ENCODE data around the gene RABGAP1L. TPM values are rescaled to one million over a fixed set of nuclear protein-coding genes. Genes with fewer than 3 reads are reported as not detected.

Gene RABGAP1L
- total and polyA plus RNA-seq, 2 of the 8 experiments (the other 6 are each of a cell fraction or from before 2014, with no cell fraction given), result 33.3 to 156 TPM

DNA sequence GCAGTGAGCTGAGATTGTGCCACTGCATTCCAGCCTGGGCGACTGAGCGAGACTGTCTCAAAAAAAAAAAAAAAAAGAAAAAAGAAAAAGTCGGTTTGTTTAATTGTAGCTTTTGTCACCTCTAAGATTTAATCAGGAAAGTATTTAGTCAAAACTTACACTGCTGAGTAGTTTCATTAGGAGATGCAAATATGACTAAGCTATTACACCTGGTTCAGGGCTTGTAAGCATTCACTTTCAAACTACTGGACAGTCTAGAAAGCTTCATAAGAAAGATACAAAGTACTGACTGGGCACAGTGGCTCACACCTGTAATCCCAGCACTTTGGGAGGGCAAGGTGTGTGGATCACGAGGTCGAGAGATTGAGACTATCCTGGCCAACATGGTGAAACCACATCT is 764.5 kb downstream of the RABGAP1L start:
- Histone ChIP-seq H3K23me2 (ENCODE audit: low read depth, low read length) (no peaks in the 10 kb centered on the region), H4K20me1 (replicated peaks in 1 of 2; ENCODE audit: control insufficient read depth in 1 of 2, insufficient read depth in 2 of 2, low read length in 2 of 2) (peaks cover 4% of the 10 kb centered on the region in 2 experiments), H2BK15ac (ENCODE audit: low read length) (no peak overlapping the region), H3K27ac (ENCODE audit: low read depth, low read length) (no peak overlapping the region), H2BK12ac (ENCODE audit: low read depth, low read length) (no peak overlapping the region), H3K9me3 (ENCODE audit: insufficient read depth in 2 of 2, low read depth in 1 of 2, low read length in 1 of 2) (no peaks in the 10 kb centered on the region; a peak in 1 of 4 replicates), H4K8ac (ENCODE audit: extremely low read depth, insufficient read depth, low read length) (no peak overlapping the region), H4K91ac (replicated peaks; ENCODE audit: insufficient read length, low read length) (no peak overlapping the region), H2BK120ac (replicated peaks; ENCODE audit: low read depth, low read length) (no peak overlapping the region), H3K79me2 (ENCODE audit: control insufficient read depth in 1 of 2, insufficient read depth in 2 of 2, low read length in 2 of 2) (peaks cover 0 to 96% of the 10 kb centered on the region in 2 experiments; a peak in 3 of 4 replicates), H3K4me2 (ENCODE audit: insufficient read depth in 1 of 2, low read depth in 2 of 2, low read length in 2 of 2) (no peak overlapping the region), H3K18ac (ENCODE audit: extremely low read depth, low read length) (no peak overlapping the region), H3K23ac (ENCODE audit: insufficient read length) (no peak overlapping the region), H2BK20ac (ENCODE audit: low read length) (no peak overlapping the region), H4K5ac (ENCODE audit: insufficient read length, low read depth, low read length) (no peak overlapping the region), H2AFZ (ENCODE audit: low read length) (no peak overlapping the region), H3K4ac (replicated peaks; ENCODE audit: insufficient read length, low read depth, low read length) (no peak overlapping the region), H3K36me3 (ENCODE audit: control insufficient read depth in 2 of 4, insufficient read depth in 4 of 4, low read length in 3 of 4) (peaks cover 0 to 28% (median 7%) of the 10 kb centered on the region in 4 experiments; a peak in 4 of 8 replicates), H3K4me1 (replicated peaks in 1 of 4; ENCODE audit: control insufficient read depth in 3 of 4, insufficient read depth in 4 of 4, low read length in 3 of 4) (peaks cover 0 to 2% (median 0%) of the 10 kb centered on the region in 4 experiments; a peak in 2 of 7 replicates), H2BK5ac (ENCODE audit: low read depth, low read length) (no peak overlapping the region), H2AK5ac (ENCODE audit: low read depth, low read length) (no peak overlapping the region), H3K9ac (replicated peaks in 1 of 4; ENCODE audit: extremely low read depth in 1 of 4, low read depth in 3 of 4, low read length in 3 of 4) (no peak overlapping the region), H3K79me1 (ENCODE audit: low read depth, low read length) (peaks cover 2% of the 10 kb centered on the region), H3K14ac (ENCODE audit: insufficient read length) (no peak overlapping the region), H3K56ac (replicated peaks; ENCODE audit: insufficient read length, low read depth, low read length) (no peak overlapping the region), H3K27me3 (replicated peaks in 1 of 4; ENCODE audit: control insufficient read depth in 3 of 4, extremely low read depth in 1 of 4, insufficient read depth in 3 of 4, low read length in 3 of 4) (no peaks in the 10 kb centered on the region), H3K4me3 (ENCODE audit: extremely low read depth in 1 of 4, insufficient read depth in 2 of 4, low read depth in 3 of 4, low read length in 4 of 4) (no peak overlapping the region)
- DNase-seq (ENCODE audit: low read depth in 1 of 2, low spot score in 2 of 2) (no peak), FAIRE-seq (no peak)
- TF ChIP-seq SIN3A (conservative IDR thresholded peaks at IDR 0.05 in 1 of 2, IDR thresholded peaks at IDR 0.05 in 1 of 2; ENCODE audit: low read depth in 1 of 2, low read length in 2 of 2) (no peak), SIRT6 (IDR thresholded peaks at IDR 0.05; ENCODE audit: low read length) (no peak), RNF2 (IDR thresholded peaks at IDR 0.05; ENCODE audit: borderline replicate concordance, low read depth, low read length, missing control alignments, poor library complexity, severe bottlenecking) (no peak), KDM4A (IDR thresholded peaks at IDR 0.05; ENCODE audit: low read depth, low read length, severe bottlenecking) (no peak), KDM5A (IDR thresholded peaks at IDR 0.05; ENCODE audit: low read length) (no peak), SIX5 (IDR thresholded peaks at IDR 0.05; ENCODE audit: low read depth, low read length) (no peak), EGR1 (IDR thresholded peaks at IDR 0.05; ENCODE audit: borderline replicate concordance, low read depth, low read length) (no peak), BCL11A (IDR thresholded peaks at IDR 0.05; ENCODE audit: low read depth in 2 of 2, low read length in 2 of 2) (no peak)
- TF ChIP-seq, protein P1, sequence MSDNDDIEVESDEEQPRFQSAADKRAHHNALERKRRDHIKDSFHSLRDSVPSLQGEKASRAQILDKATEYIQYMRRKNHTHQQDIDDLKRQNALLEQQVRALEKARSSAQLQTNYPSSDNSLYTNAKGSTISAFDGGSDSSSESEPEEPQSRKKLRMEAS (IDR thresholded peaks at IDR 0.05), result no peak
- CTCF ChIA-PET (ENCODE audit: partially characterized antibody), result interaction anchor here (1.7 kb wide), 1 partner anchor 10 kb away, joined by 4 read pairs; no protein-coding TSS in a partner anchor
- POLR2A ChIA-PET (ENCODE audit: partially characterized antibody), result no interaction called here
- 92% methylated on average over 4 of the region's 5 CpGs; no CpG with 5 or more reads in 1 of the 2 experiments for WGBS, 2 experiments (ENCODE audit: extremely low coverage in 1 of 2, insufficient coverage in 1 of 2, insufficient read length in 1 of 2, insufficient replicate concordance in 2 of 2, low coverage in 1 of 2, low lambda C conversion rate in 2 of 2, missing lambda C conversion rate in 1 of 2)

Data from H1 (cell line).